Esophagus muscularis mucosa (tissue), 4 donors: ENCODE results near the gene NF2. TPM values are rescaled to one million over a fixed set of nuclear protein-coding genes. Genes with fewer than 3 reads are reported as not detected.

Source experiments
- DNase-seq: peaks from one replicate; pipeline ENCODE4 v3.0.0-alpha.2; 2017; ENCODE audit errors: extremely low spot score
- H3K27ac ChIP-seq, 4 donors: fragments of 200-600 bp; sonication (generic); replicated peaks in 1 of 4; 1 replicate in 3 of 4; 2 replicates in 1 of 4; pipeline ENCODE4 v1.5.1; 2016 to 2019; ENCODE audit warnings: mild to moderate bottlenecking in 1 of 4
- H3K27me3 ChIP-seq, 4 donors: fragments of 200-600 bp; sonication (generic); one replicate each; pipeline versions ENCODE4 v1.5.1 to v1.6.0; 2016 to 2019
- H3K36me3 ChIP-seq, 4 donors: fragments of 200-600 bp; sonication (generic); one replicate each; pipeline ENCODE4 v1.5.1; 2016 to 2019
- H3K4me1 ChIP-seq, 4 donors: fragments of 200-600 bp; sonication (generic); one replicate each; pipeline ENCODE4 v1.5.1; 2016 to 2019
- H3K4me3 ChIP-seq, 4 donors: fragments of 200-600 bp; sonication (generic); 1 replicate in 2 of 4; 2 replicates in 2 of 4; pipeline ENCODE4 v1.5.1; 2016 to 2019; ENCODE audit warnings: mild to moderate bottlenecking in 4 of 4, moderate library complexity in 1 of 4
- H3K9me3 ChIP-seq, 4 donors: fragments of 200-600 bp; sonication (generic); 1 replicate in 3 of 4; 2 replicates in 1 of 4; pipeline ENCODE4 v1.5.1; 2016 to 2019
- CTCF ChIP-seq, 3 experiments: fragments of 200-600 bp in 2 of 3; fragments of 450-650 bp in 1 of 3; sonication (generic) in 2 of 3; IDR thresholded peaks; one replicate each; pipeline ENCODE4 v1.5.1; 2017 to 2019; ENCODE audit warnings: antibody characterized with exemption in 3 of 3, mild to moderate bottlenecking in 2 of 3, moderate library complexity in 1 of 3
- EP300 ChIP-seq: sonication (generic); formaldehyde crosslinking; IDR thresholded peaks from one replicate; pipeline ENCODE4 v1.6.1; 2017; ENCODE audit warnings: antibody characterized with exemption
- POLR2A ChIP-seq: fragments of 450-650 bp; IDR thresholded peaks from one replicate; pipeline ENCODE4 v1.6.1; 2017; ENCODE audit warnings: antibody characterized with exemption, moderate library complexity, mild to moderate bottlenecking, low read depth
- POLR2AphosphoS5 ChIP-seq, 2 donors: sonication (generic); formaldehyde crosslinking; IDR thresholded peaks; one replicate each; pipeline ENCODE4 v1.6.1; 2017; ENCODE audit warnings: antibody characterized with exemption in 2 of 2
- WGBS: methylation state at CpG from one replicate; pipeline ENCODE4 v1.1.5; 2018; 5-methylcytosine and 5-hydroxymethylcytosine counted together
- intact Hi-C: fragments of 100-400 bp; cut with DNase I; formaldehyde crosslinking; loops from one replicate; pipeline ENCODE4 v1.15.1; 2023
- total RNA-seq, 4 donors: library from RNA; depleted of rRNA; stranded (reverse); fragments of >200 nt; gene quantifications; one replicate each; pipeline versions ENCODE4 v1.1.0 to v1.2.1, GENCODE V29; 2016

Gene NF2
- total RNA-seq, 4 donors from 2014 or later, result 34.5 to 47.3 (median 42.0) TPM

DNA sequence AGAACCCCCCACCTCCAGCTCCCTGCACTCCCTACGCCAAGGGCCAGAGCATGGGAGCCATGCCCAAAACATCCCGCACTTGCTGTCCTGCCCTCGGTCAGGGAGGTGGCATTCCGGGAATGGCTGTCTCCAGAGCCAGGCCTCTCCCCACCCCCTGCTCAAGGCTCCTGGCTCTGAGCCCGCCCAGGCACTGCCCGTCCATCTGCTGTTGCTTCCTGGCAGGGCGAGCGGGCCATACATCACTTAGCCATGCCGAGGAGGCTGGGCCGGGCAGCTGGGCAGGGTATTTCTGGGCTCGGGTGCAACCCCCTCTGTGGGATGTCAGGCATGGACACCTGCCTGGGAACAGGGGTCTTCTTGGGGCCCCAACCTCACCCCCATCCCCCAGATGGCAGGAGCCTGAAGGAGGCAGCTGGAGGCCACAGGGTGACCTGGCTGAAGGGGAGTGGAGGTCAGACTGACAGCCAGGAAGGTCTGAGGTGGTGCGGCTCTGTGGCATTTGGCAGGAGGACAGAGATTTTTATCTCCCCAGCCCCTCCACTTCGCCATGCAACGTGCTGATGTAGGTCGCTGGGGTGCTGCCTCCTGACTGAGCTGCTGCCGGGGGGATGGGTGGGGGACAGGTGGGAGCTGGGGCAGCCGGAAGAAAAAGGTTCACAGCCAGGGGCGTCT is 107.6 kb downstream of the NF2 start:
- H3K27me3 ChIP-seq, result peaks cover 0 to 96% (median 2%) of the 10 kb centered on the region in 4 donors
- no peaks in the 10 kb centered on the region for H3K36me3 ChIP-seq
- peaks cover 2 to 13% (median 10%) of the 10 kb centered on the region in 4 donors for H3K4me1 ChIP-seq
- no peak for DNase-seq
- intact Hi-C loops, result no loop called here
- WGBS, result 67% methylated on average over 2 of the region's 18 CpGs
- H3K9me3 ChIP-seq, result no peaks in the 10 kb centered on the region
- TF ChIP-seq POLR2AphosphoS5 (IDR thresholded peaks at IDR 0.05) (no peak), POLR2A (no peak), EP300 (no peak), CTCF (IDR thresholded peaks at IDR 0.05) (no peak)
- H3K4me3 ChIP-seq, result no peak overlapping the region
- H3K27ac ChIP-seq, result no peak overlapping the region

GRCh38 chr22:29712119-29712518 is 108.7 kb downstream of the NF2 start:
- H3K27me3 ChIP-seq, result peaks cover 0 to 94% (median 2%) of the 10 kb centered on the region in 4 donors
- peaks cover 2 to 7% (median 4%) of the 10 kb centered on the region in 4 donors for H3K4me1 ChIP-seq
- no peak overlapping the region for H3K4me3 ChIP-seq
- no peak for DNase-seq
- intact Hi-C loops, result no loop called here
- no peaks in the 10 kb centered on the region for H3K36me3 ChIP-seq
- 81% methylated on average over 2 of the region's 2 CpGs for WGBS
- no peak overlapping the region for H3K27ac ChIP-seq
- TF ChIP-seq EP300 (no peak), POLR2A (no peak)
- H3K9me3 ChIP-seq, result no peaks in the 10 kb centered on the region

GRCh38 chr22:29713156-29713727 is 109.8 kb downstream of the NF2 start:
- 63% methylated on average over 8 of the region's 8 CpGs for WGBS
- no peak for DNase-seq
- Histone ChIP-seq H3K36me3 (no peaks in the 10 kb centered on the region), H3K27ac (no peak overlapping the region), H3K4me3 (no peak overlapping the region), H3K27me3 (peaks cover 0 to 94% (median 2%) of the 10 kb centered on the region in 4 donors), H3K4me1 (peaks cover 0 to 7% (median 4%) of the 10 kb centered on the region in 4 donors), H3K9me3 (no peaks in the 10 kb centered on the region)
- no peak for TF ChIP-seq EP300
- no peak for TF ChIP-seq POLR2AphosphoS5 (IDR thresholded peaks at IDR 0.05)
- no peak for TF ChIP-seq POLR2A
- no peak for TF ChIP-seq CTCF (IDR thresholded peaks at IDR 0.05)
- intact Hi-C loops, result no loop called here

GRCh38 chr22:29715240-29715639 is 111.8 kb downstream of the NF2 start:
- peaks cover 3 to 14% (median 11%) of the 10 kb centered on the region in 4 donors for H3K4me1 ChIP-seq
- no peaks in the 10 kb centered on the region for H3K9me3 ChIP-seq
- intact Hi-C loops, result no loop called here
- H3K27ac ChIP-seq, result no peak overlapping the region
- peaks cover 0 to 92% (median 11%) of the 10 kb centered on the region in 4 donors for H3K27me3 ChIP-seq
- no peak for DNase-seq
- TF ChIP-seq POLR2AphosphoS5 (IDR thresholded peaks at IDR 0.05), result no peak
- TF ChIP-seq CTCF (IDR thresholded peaks at IDR 0.05), result no peak
- WGBS, result 39% methylated on average over 5 of the region's 13 CpGs
- no peak overlapping the region for H3K4me3 ChIP-seq
- no peaks in the 10 kb centered on the region for H3K36me3 ChIP-seq

DNA sequence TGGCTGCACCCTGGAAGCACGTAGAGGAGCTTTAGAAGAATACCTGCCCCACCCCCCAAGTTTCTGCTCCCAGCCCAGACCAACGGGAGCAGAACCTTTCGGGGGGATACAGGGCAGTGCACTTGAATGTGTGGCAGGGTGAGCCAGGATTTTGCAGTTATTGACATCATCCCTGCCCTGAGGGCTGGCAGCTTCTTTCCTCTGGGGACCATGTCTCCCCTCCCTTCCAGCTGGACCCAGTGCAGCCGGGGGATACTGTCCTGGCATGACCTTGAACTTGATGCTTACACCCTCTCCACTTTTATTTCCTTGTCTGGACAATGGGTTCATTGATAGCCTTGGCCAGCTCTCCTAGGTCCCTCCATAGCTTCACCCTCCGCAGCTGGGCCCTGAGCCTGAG is 112.3 kb downstream of the NF2 start:
- no peak for DNase-seq
- H3K27me3 ChIP-seq, result peaks cover 1 to 92% (median 12%) of the 10 kb centered on the region in 4 donors
- no peak overlapping the region for H3K27ac ChIP-seq
- TF ChIP-seq POLR2A (no peak), POLR2AphosphoS5 (IDR thresholded peaks at IDR 0.05) (no peak), EP300 (no peak), CTCF (IDR thresholded peaks at IDR 0.05) (no peak)
- H3K4me3 ChIP-seq, result no peak overlapping the region
- intact Hi-C loops, result no loop called here
- no peaks in the 10 kb centered on the region for H3K36me3 ChIP-seq
- H3K4me1 ChIP-seq, result peaks cover 3 to 17% (median 15%) of the 10 kb centered on the region in 4 donors
- WGBS, result 73% methylated on average over 4 of the region's 5 CpGs
- no peaks in the 10 kb centered on the region for H3K9me3 ChIP-seq
